GM12865 (cell line): ENCODE data around the gene GABRR1.

Experiments used
- DNase-seq: peaks from one replicate; pipeline ENCODE4 v3.0.0; 2010; ENCODE audit warnings: low read depth
- H3K4me3 ChIP-seq: 2 replicates; pipeline ENCODE4 v1.5.1; 2011; ENCODE audit warnings: mild to moderate bottlenecking, low read depth, low read length, control low read depth
- TF ChIP-seq, protein P1 (sequence below): IDR thresholded peaks from 2 replicates; pipeline ENCODE4 v1.5.1; 2011; ENCODE audit warnings: low read length, control low read depth, low read depth, inconsistent platforms; ENCODE audit not compliant: insufficient read depth; ENCODE audit errors: missing control alignments

GABRR1 gene

DNA sequence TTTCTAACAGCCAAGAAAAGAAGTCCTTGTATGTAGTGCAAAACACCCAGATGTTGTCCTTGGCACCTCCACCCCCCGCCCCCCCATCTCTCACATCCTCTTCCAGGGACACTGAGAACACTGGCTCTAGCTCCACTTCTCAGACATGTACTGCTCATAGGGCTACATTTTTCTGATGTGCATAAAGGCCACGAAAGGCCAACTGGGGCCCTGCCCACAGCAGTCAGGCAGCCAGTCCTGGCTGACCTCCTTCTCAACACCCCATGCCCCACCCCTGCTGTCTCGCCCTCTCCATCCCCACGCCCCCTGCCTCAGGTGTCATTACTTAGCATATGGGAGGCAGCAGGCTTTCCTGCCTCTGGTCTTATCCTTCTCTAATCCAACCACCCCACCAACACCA is 11.3 kb downstream of the GABRR1 start:
- DNase-seq: no peak
- H3K4me3 ChIP-seq: no peak overlapping the region
- TF ChIP-seq, protein P1, sequence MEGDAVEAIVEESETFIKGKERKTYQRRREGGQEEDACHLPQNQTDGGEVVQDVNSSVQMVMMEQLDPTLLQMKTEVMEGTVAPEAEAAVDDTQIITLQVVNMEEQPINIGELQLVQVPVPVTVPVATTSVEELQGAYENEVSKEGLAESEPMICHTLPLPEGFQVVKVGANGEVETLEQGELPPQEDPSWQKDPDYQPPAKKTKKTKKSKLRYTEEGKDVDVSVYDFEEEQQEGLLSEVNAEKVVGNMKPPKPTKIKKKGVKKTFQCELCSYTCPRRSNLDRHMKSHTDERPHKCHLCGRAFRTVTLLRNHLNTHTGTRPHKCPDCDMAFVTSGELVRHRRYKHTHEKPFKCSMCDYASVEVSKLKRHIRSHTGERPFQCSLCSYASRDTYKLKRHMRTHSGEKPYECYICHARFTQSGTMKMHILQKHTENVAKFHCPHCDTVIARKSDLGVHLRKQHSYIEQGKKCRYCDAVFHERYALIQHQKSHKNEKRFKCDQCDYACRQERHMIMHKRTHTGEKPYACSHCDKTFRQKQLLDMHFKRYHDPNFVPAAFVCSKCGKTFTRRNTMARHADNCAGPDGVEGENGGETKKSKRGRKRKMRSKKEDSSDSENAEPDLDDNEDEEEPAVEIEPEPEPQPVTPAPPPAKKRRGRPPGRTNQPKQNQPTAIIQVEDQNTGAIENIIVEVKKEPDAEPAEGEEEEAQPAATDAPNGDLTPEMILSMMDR: no peak

DNA sequence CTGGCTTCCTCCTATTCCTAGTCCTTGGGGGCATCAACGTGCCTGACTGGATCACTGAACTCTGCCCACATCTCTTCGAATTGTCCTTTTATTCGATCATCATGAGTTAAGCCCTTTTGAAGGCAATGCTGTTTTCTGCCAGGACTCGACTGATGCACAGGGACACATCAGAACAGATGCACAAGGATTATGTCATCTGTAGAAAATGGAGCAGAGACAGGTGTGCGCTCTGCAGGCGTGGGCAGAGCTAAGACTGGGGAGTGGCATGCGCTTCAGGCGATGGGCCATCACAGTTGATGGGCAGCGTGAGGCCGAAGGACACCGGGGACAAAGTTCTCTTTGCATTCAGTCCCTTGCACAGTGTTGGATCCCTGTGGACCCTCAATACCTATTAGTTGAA is 13.1 kb downstream of the GABRR1 start:
- TF ChIP-seq, protein P1: no peak
- no peak for DNase-seq
- H3K4me3 ChIP-seq: no peak overlapping the region

DNA sequence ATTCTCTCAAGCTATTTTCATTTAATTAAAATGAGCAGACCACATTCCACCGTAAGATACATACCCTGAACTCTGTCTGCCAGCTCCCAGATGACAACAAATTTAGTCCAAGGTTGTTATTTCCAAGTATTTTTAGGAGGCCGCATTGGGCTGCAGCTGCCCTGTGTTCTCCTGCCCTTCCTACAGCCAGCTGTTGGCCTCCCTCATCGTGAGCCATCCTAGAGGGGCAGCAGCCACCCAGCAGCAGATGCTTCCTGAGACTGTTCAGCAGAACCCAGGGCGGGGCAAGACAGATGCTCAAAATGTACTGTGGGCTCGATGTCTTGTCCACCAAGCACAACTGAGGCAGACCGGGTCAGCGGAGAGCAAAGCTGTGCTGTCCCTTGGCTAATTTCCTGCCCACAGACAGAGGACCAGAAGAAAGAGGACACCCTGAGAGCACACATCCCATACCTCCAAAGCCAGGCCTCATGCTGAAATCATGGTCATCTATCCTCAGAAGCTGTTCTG is 16.4 kb downstream of the GABRR1 start:
- TF ChIP-seq, protein P1: no peak

DNA sequence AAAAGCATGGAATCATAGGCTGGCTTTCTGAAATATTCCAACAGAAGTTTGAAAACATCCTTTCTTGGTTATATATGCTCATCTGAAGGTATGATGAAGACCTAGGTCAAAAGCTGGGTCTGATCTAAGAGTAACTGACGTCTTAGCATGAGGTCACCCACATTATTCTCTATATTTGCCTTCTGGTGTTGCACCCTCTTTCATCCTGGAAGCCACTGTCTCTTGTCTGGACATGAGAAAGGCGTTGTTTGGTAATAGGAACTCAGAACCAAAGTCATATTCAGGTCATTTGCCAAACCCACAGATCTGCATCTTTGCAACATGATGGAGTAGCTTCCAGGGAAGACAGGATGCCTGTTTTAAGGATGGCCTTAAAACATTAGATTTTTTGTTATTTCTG is 17.6 kb downstream of the GABRR1 start:
- H3K4me3 ChIP-seq: no peak overlapping the region
- TF ChIP-seq, protein P1: no peak
- no peak for DNase-seq

More for the DNA sequence above, 16.4 kb downstream of the GABRR1 start:
- H3K4me3 ChIP-seq: no peak overlapping the region
- DNase-seq: no peak

DNA sequence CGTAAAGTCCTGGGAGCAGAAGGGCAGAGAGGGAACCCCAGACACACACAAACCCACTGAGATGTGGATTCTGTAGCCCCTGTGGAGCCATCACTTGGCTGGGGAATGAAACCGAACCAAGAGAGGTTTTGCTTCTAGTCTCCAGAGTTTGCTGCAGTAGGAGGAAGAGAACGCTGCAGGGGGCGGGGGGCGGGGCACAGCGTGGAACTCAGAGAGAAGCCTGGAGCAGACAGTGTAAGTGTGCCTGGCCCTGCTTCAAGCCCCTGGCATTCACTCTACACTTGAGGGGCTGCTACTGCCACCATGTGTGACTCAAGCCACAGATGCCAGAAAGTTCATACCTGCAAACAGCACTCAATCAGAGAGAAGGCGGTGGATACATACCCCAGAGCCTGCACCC is 18.9 kb downstream of the GABRR1 start:
- DNase-seq: no peak
- H3K4me3 ChIP-seq: no peak overlapping the region
- TF ChIP-seq, protein P1: no peak

DNA sequence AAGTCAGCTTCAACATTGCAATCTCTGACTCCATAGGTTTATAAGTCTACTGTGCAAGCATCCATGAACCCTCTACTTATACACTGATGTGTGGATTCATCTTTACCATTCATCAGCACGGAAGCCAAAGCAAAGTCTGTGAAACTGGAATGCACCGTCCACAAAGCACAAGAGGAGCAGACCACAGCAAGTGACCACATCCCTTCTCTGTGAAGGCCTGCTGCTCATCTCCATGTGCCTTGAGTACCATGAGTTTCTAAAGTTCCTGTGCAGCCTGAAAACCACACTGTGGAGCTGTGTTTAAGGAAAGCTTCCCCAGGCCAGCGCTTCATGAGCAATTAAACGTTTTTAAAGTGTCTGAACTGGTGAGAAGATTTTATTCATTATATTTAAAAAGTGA is 20.0 kb downstream of the GABRR1 start:
- TF ChIP-seq, protein P1: no peak
- peak; percentile 12 for DNase-seq

DNA sequence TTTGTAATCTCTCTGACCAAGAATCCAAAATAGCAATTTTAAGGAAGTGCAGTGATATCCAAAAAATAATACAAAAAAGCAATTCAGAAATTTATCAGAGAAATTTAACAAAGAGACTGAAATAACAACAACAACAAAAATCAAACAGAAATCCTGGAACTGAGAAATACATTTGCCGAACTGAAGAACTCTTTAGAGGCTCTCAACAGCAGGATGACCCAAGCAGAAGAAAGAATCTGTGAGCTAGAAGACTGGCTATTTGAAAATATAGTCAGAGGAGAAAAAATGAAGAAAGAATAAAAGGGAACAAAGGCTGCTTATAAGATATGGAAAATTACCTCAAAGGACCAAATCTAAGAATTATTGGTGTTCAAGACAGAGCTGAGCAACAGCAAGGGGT is 22.6 kb downstream of the GABRR1 start:
- TF ChIP-seq, protein P1: no peak
- no peak for DNase-seq
- H3K4me3 ChIP-seq: no peak overlapping the region

More for the DNA sequence above, 20.0 kb downstream of the GABRR1 start:
- H3K4me3 ChIP-seq: no peak overlapping the region
